Neural cell (in vitro differentiated cells): Measurements from ENCODE around the gene TMEM117. TPM values are rescaled to one million over a fixed set of nuclear protein-coding genes. Genes with fewer than 3 reads are reported as not detected.

Source experiments
- H2AFZ ChIP-seq: fragments of 200-600, 300-800 bp; sonication (generic), shearing (Covaris generic); 2 replicates; pipeline ENCODE4 v1.6.0; 2014; ENCODE audit warnings: low read depth, mild to moderate bottlenecking, antibody characterized with exemption, low read length, moderate library complexity
- H3F3A ChIP-seq: fragments of 200-600 bp; shearing (Covaris generic); 2 replicates; pipeline ENCODE4 v1.6.1; 2016; ENCODE audit warnings: mild to moderate bottlenecking, moderate library complexity, mixed read lengths, antibody characterized with exemption, low read length; ENCODE audit not compliant: insufficient read depth, poor library complexity, severe bottlenecking
- H3K27ac ChIP-seq: fragments of 200-600, 300-800 bp; sonication (generic), shearing (Covaris generic); 2 replicates; pipeline ENCODE4 v1.5.1; 2014; ENCODE audit warnings: mild to moderate bottlenecking, low read length, moderate library complexity
- H3K27me3 ChIP-seq: fragments of 300-800, 200-600 bp; sonication (generic), shearing (Covaris generic); 2 replicates; pipeline ENCODE4 v1.6.0; 2014; ENCODE audit warnings: mild to moderate bottlenecking, low read depth, low read length, moderate library complexity; ENCODE audit not compliant: insufficient read depth
- H3K36me3 ChIP-seq: fragments of 300-800, 200-600 bp; sonication (generic), shearing (Covaris generic); 2 replicates; pipeline ENCODE4 v1.5.1; 2014; ENCODE audit warnings: mild to moderate bottlenecking, antibody characterized with exemption, low read length, moderate library complexity; ENCODE audit not compliant: insufficient read depth
- H3K4me2 ChIP-seq: fragments of 300-800, 200-600 bp; sonication (generic), shearing (Covaris generic); 2 replicates; pipeline ENCODE4 v1.6.0; 2014; ENCODE audit warnings: mild to moderate bottlenecking, low read length
- H3K4me3 ChIP-seq: fragments of 300-800, 200-600 bp; sonication (generic), shearing (Covaris generic); 2 replicates; pipeline ENCODE4 v1.5.1; 2014; ENCODE audit warnings: mild to moderate bottlenecking, low read length, moderate library complexity
- H3K79me2 ChIP-seq: fragments of 200-600 bp; shearing (Covaris generic); replicated peaks from 2 replicates; pipeline ENCODE4 v1.6.0; 2014; ENCODE audit warnings: mild to moderate bottlenecking, low read length, moderate library complexity; ENCODE audit not compliant: insufficient read depth
- H3K9ac ChIP-seq: fragments of 300-800, 200-600 bp; sonication (generic), shearing (Covaris generic); 2 replicates; pipeline ENCODE4 v1.6.1; 2016; ENCODE audit warnings: mild to moderate bottlenecking, low read length, mixed read lengths
- H3K9me2 ChIP-seq: fragments of 200-600 bp; shearing (Covaris generic); 2 replicates; pipeline ENCODE4 v1.6.1; 2016; ENCODE audit warnings: mild to moderate bottlenecking, low read length, mixed read lengths; ENCODE audit not compliant: insufficient read depth
- H3K9me3 ChIP-seq: fragments of 200-600, 300-800 bp; sonication (generic), shearing (Covaris generic); 2 replicates; pipeline ENCODE4 v1.6.1; 2016; ENCODE audit warnings: mild to moderate bottlenecking, mixed run types, low read length, moderate library complexity, mixed read lengths
- H4K20me1 ChIP-seq: fragments of 200-600 bp; shearing (Covaris generic); 2 replicates; pipeline ENCODE4 v1.6.1; 2016; ENCODE audit warnings: mild to moderate bottlenecking, mixed run types; ENCODE audit not compliant: insufficient read depth
- EP300 ChIP-seq: fragments of 450-650 bp; conservative IDR thresholded peaks from 2 replicates; pipeline ENCODE4 v1.6.1; 2014; ENCODE audit warnings: antibody characterized with exemption, mild to moderate bottlenecking, moderate library complexity; ENCODE audit not compliant: poor library complexity, severe bottlenecking
- EZH2 ChIP-seq: fragments of 200-600, 300-800 bp; shearing (Covaris generic), sonication (generic); IDR thresholded peaks from 2 replicates; pipeline ENCODE4 v1.6.1; 2014; ENCODE audit warnings: antibody characterized with exemption, low read length, borderline replicate concordance, mild to moderate bottlenecking; ENCODE audit not compliant: insufficient read depth, poor library complexity, severe bottlenecking
- MXI1 ChIP-seq: fragments of 450-650 bp; conservative IDR thresholded peaks from 2 replicates; pipeline ENCODE4 v1.6.1; 2014; ENCODE audit warnings: antibody characterized with exemption, mild to moderate bottlenecking; ENCODE audit not compliant: poor library complexity, severe bottlenecking
- POLR2AphosphoS5 ChIP-seq: IDR thresholded peaks from 2 replicates; pipeline ENCODE4 v1.6.1; 2012
- RAD21 ChIP-seq: fragments of 450-650 bp; conservative IDR thresholded peaks from 2 replicates; pipeline ENCODE4 v1.6.1; 2014; ENCODE audit warnings: antibody characterized with exemption, mild to moderate bottlenecking, moderate library complexity
- SMC3 ChIP-seq: fragments of 450-650 bp; conservative IDR thresholded peaks from 2 replicates; pipeline ENCODE4 v1.6.1; 2014; ENCODE audit warnings: antibody characterized with exemption, mild to moderate bottlenecking, moderate library complexity; ENCODE audit not compliant: poor library complexity
- TAF1 ChIP-seq: IDR thresholded peaks from 2 replicates; pipeline ENCODE4 v1.6.1; 2012; ENCODE audit warnings: low read depth
- polyA plus RNA-seq: library from polyadenylated mRNA; depleted of rRNA; stranded (reverse); fragments of >200 nt; gene quantifications from 2 replicates; pipeline ENCODE4 v1.2.3, GENCODE V29; 2014
- TF ChIP-seq, protein P1 (sequence below): fragments of 450-650 bp; IDR thresholded peaks from 2 replicates; pipeline ENCODE4 v1.5.1; 2014; ENCODE audit warnings: antibody characterized with exemption, mild to moderate bottlenecking, moderate library complexity; ENCODE audit not compliant: poor library complexity, severe bottlenecking
- TF ChIP-seq, protein P2 (sequence below): IDR thresholded peaks from 2 replicates; pipeline ENCODE4 v1.6.1; 2012; ENCODE audit warnings: borderline replicate concordance

TMEM117 gene
- polyA plus RNA-seq, 1 donor from 2014 or later: 5.3 TPM

DNA sequence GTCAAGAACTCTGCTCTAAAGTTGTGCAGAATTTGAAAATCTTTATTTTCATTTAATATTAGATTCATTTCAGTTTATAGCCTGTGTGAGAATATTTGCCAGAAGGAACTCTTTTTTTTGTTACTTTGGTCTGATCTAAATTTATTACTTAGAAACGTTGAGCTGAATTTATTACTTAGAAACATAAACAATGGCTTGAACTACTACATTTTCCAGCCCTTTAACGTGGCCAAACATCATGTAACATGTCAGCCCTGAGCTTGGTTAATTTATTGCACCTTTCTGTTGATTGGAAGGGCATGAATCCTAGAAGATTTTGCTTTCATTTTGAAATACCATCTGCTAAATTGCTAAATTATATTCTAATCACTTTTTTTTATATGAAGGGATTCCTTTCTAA, 241.4 kb downstream of the TMEM117 start:
- H2AFZ ChIP-seq: no peak overlapping the region

DNA sequence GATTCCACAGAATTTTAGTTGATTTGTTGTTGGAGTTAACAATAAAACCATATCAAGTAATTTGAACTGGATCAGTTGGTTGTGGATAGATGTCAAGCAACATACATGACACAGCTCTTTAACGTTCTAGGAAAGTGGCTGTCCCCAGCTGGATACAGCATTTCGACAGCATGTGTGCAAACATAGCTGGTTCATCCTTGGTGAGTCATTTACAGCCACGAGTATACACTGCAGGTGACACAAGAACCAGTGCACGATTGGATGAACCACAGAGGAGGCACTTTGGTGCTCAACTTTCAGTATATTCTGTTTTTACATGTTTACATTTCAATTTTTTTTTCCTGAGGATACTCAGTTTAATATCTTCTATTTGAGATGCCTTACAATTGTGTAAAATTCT, 242.4 kb downstream of the TMEM117 start:
- Histone ChIP-seq H3K9me2 (no peaks in the 10 kb centered on the region), H3K36me3 (no peaks in the 10 kb centered on the region), H3K27ac (no peak overlapping the region), H3K4me3 (no peak overlapping the region), H3K27me3 (no peaks in the 10 kb centered on the region), H4K20me1 (no peaks in the 10 kb centered on the region), H3F3A (no peaks in the 10 kb centered on the region), H3K4me2 (no peak overlapping the region), H3K9me3 (no peaks in the 10 kb centered on the region), H3K79me2 (no peaks in the 10 kb centered on the region), H2AFZ (no peak overlapping the region), H3K9ac (no peak overlapping the region)
- TF ChIP-seq POLR2AphosphoS5 (no peak), SMC3 (no peak), RAD21 (no peak), TAF1 (no peak), EZH2 (no peak), MXI1 (no peak)
- TF ChIP-seq, protein P1, sequence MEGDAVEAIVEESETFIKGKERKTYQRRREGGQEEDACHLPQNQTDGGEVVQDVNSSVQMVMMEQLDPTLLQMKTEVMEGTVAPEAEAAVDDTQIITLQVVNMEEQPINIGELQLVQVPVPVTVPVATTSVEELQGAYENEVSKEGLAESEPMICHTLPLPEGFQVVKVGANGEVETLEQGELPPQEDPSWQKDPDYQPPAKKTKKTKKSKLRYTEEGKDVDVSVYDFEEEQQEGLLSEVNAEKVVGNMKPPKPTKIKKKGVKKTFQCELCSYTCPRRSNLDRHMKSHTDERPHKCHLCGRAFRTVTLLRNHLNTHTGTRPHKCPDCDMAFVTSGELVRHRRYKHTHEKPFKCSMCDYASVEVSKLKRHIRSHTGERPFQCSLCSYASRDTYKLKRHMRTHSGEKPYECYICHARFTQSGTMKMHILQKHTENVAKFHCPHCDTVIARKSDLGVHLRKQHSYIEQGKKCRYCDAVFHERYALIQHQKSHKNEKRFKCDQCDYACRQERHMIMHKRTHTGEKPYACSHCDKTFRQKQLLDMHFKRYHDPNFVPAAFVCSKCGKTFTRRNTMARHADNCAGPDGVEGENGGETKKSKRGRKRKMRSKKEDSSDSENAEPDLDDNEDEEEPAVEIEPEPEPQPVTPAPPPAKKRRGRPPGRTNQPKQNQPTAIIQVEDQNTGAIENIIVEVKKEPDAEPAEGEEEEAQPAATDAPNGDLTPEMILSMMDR: no peak
- TF ChIP-seq, protein P2, sequence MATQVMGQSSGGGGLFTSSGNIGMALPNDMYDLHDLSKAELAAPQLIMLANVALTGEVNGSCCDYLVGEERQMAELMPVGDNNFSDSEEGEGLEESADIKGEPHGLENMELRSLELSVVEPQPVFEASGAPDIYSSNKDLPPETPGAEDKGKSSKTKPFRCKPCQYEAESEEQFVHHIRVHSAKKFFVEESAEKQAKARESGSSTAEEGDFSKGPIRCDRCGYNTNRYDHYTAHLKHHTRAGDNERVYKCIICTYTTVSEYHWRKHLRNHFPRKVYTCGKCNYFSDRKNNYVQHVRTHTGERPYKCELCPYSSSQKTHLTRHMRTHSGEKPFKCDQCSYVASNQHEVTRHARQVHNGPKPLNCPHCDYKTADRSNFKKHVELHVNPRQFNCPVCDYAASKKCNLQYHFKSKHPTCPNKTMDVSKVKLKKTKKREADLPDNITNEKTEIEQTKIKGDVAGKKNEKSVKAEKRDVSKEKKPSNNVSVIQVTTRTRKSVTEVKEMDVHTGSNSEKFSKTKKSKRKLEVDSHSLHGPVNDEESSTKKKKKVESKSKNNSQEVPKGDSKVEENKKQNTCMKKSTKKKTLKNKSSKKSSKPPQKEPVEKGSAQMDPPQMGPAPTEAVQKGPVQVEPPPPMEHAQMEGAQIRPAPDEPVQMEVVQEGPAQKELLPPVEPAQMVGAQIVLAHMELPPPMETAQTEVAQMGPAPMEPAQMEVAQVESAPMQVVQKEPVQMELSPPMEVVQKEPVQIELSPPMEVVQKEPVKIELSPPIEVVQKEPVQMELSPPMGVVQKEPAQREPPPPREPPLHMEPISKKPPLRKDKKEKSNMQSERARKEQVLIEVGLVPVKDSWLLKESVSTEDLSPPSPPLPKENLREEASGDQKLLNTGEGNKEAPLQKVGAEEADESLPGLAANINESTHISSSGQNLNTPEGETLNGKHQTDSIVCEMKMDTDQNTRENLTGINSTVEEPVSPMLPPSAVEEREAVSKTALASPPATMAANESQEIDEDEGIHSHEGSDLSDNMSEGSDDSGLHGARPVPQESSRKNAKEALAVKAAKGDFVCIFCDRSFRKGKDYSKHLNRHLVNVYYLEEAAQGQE: no peak

More for the DNA sequence above, 241.4 kb downstream of the TMEM117 start:
- H3K4me2 ChIP-seq: no peak overlapping the region
- no peaks in the 10 kb centered on the region for H4K20me1 ChIP-seq
- no peak overlapping the region for H3K9ac ChIP-seq
- no peak overlapping the region for H3K27ac ChIP-seq
- no peaks in the 10 kb centered on the region for H3K9me3 ChIP-seq
- H3F3A ChIP-seq: no peaks in the 10 kb centered on the region
- H3K79me2 ChIP-seq: no peaks in the 10 kb centered on the region
- H3K36me3 ChIP-seq: no peaks in the 10 kb centered on the region
- H3K27me3 ChIP-seq: no peaks in the 10 kb centered on the region
- TF ChIP-seq, protein P2: no peak
- TF ChIP-seq, protein P1: no peak
- TF ChIP-seq RAD21 (no peak), EZH2 (no peak), SMC3 (no peak), EP300 (no peak), MXI1 (no peak), POLR2AphosphoS5 (no peak), TAF1 (no peak)
- no peak overlapping the region for H3K4me3 ChIP-seq
- H3K9me2 ChIP-seq: no peaks in the 10 kb centered on the region
